Suppressor macrophage treated with lipopolysaccharide for 1 hour (primary cell): Measurements from ENCODE around the gene LYRM1.
"Not testable (repeated sequence)": the region's sequence is repeated elsewhere in the genome, so short reads cannot be mapped to it uniquely, and the experiment has no call there.

Experiments used
- DNase-seq, 3 donors: peaks; one replicate each; pipeline ENCODE4 v3.0.0-alpha.2; 2020 to 2022

LYRM1 gene

DNA sequence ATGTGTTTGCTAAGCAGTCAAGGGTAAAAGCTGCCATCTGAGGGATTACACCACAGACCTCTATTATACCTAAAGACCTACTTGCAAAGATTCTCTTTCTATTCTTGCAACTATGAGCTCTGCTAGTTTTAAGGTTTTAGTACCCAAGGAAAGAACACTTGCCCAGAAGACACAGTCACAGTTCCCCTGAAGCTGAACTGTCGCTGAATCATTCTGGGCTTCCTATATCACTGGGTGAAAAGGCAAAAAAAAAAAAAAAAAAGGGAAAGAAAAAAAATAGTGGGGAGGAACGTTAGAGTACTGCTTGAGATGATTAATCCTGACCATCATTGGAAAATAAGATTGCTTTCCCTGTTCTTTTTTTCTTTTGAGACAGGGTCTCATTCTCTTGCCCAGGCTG lies 37.9 kb downstream of the LYRM1 start:
- DNase-seq = peak; percentile 68 to 85 (median 84)

DNA sequence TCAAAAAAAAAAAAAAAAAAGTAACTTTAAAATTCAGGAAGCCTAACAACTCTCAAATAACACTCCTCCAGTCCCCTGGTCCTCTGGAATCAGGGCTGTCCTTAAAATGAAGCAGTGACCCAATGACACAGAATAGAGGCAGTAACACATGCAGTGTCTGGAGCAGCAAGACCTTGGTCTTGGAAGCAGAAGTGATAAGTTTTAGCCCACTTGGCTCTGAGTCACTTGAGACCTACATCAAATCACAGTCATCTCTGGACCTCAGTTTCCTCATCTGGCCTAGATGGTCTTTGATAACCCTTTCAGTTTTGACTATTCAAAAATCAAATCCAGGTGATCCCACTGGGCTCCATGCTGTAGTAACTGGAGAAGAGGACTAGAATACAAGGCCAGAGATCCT lies 39.0 kb downstream of the LYRM1 start:
- DNase-seq = peak; percentile 37 to 59 (median 51)

DNA sequence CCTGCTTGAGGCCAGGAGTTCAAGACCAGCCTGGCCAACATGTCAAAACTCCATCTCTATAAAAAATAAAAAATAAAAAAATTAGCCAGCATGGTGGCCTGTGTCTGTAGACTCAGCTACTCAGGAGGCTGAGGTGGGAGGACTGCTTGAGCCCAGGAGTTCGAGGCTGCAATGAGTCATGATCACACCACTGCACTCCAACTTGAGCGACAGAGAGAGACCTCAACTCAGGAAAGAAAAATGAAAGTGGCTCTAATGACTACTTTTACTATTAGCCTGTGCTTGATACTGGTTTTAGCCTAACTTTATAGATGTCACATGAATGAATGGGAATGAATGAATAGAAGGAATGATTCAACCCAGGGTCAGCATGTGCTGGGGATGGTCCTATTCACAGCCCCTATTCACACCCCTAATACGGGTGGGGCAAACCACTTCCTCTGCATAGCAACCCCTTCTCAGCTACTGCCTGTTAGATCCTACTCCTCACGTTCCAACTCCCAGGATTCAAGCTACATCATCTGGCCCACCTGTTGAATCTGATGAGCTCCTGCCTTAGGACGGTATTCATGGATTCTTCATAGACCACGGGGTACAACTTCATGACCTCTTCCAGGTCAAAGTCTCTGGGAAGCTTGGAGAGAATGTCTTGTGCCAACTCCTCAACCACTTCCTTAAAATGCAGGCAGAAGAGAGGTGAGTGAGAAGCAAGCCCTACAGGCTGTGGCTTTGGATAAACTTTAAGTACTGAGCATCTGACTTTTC lies 40.5 kb downstream of the LYRM1 start:
- peak; percentile 38 to 51 (median 49) for DNase-seq

DNA sequence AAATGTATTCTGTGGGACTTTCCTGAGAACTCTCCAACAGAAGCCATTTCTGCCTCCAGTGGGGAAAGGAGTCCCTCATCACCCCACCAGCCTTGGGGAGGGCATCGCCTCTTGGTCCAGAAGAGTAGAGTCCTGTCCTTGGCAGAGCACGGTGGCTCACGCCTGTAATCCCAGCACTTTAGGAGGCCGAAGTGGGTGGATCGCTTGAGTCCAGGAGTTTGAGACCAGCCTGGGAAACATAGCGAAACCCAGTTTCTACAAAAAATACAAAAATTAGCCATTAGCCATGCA lies 41.0 kb downstream of the LYRM1 start:
- no peak for DNase-seq

DNA sequence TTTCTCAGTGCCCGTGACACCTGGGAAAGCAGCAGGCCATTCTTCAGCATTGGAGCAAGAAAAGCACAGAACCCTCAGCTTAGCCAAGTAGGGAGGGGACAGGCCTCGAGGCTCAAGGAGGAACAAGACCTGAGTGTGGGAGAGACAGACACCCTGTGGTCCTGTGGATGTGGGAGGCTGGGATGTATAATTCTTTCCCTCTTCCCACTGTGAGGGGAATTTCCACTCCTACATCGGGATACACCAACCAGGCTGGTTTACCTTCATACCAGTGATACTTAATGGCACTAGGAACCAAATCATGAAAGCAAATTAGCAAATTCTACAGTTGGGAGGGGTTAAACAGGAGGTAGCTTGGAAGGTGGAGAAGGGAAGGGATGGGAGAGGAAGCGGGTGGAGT lies 41.7 kb downstream of the LYRM1 start:
- peak; percentile 45 to 61 (median 55) for DNase-seq

DNA sequence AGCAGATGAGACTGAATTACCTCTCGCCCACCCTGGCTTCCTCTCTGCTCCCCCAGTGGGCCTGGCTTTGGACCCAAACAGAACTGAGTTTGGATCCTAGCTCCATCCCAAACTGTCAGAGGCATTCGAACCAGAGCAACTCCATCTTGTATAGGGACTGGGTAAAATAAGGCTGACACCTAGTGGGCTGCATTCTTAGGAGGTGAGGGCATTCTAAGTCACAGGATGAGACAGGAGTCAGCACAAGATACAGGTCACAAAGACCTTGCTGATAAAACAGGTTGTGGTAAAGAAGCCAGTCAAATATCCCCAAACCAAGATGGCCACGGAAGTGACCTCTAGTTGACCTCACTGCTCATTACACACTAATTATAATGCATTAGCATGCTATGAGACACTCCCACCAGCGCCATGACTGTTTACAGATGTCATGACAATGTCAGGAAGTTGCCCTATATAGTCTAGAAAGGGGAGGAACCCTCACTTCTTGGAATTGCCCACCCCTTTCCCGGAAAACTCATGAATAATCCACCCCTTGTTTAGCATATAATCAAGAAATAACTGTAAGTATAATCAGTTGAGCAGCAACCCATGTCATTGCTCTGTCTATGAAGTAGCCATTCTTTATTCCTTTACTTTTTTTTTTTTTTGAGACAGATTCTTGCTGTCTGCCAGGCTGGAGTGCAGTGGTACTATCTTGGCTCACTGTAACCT lies 44.4 kb downstream of the LYRM1 start:
- peak; percentile 27 to 72 (median 41) for DNase-seq

DNA sequence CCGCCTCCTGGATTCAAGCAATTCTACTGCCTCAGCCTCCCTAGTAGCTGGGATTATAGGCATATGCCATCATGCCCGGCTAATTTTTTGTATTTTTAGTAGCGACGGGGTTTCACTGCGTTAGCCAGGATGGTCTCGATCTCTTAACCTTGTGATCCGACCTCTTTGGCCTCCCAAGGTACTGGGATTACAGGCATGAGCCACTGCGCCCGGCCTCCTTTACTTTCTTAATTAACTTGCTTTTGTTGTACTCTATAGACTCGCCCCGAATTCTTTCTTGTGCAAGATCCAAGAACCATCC lies 45.0 kb downstream of the LYRM1 start:
- peak in 1 of 3 donors; percentile 10 for DNase-seq

DNA sequence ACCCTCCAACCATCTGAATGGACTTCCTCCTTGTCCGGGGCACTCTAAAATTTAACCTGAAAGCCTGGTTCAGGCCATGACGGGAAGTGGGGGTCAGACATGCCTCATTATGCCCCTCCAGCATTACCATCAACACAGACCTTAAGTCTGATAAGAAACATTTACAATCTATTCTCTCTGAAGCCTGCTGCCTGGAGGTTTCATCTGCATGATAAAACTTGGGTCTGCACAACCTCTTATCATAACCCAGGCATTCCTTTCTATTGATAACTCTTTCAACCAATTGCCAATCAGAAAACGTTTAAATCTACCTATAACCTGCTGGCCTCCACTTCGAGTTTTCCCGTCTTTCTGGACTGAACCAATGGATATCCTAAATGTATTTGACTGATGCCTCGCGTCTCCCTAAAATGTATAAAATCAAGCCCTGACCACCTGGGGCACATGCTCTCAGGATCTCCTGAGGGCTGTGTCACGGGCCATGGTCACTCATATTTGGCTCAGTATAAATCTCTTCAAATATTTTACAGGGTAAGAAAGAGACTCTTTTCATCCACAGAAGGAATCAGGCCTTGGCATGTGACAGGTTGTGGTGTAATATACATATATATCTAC lies 45.6 kb downstream of the LYRM1 start:
- peak in 1 of 3 donors; percentile 14 for DNase-seq

DNA sequence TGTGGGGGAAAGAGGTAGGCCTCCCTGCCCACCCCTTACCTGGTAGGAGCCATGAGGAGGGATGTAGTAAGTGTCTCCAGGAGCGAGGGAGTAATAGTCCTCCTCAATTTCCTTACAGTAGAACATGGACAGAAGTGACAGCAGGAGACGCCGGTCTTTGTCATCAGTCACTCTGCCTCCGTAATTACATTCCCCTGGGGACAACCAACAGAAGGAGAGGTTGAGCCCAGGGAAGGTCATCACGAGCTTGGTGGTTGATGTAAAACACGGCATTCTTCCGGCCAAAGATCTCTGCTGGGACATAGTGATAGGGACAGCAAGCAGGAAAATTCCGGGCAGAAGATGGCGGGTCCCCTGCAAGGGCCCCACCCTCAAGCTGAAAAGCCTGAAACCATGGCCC lies 47.9 kb downstream of the LYRM1 start:
- no peak for DNase-seq

DNA sequence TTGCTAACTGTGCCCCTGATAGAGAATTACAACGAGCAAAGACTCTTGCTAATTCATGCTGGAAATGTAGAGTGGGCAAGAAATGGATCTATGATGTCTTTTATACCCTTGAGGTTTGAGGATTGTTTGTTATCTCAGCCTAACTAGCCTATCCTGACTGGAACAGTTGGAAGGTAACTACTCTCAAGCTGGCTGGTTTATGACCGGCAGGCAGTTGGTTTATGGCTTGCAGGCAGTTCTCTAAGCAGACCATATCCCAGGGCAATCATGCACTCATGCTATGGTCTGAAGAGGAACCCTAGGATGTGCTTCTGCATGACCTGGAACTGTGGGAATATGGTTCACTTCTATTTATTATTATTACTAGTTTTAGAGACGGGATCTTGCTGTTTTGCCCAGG lies 49.1 kb downstream of the LYRM1 start:
- no peak for DNase-seq

DNA sequence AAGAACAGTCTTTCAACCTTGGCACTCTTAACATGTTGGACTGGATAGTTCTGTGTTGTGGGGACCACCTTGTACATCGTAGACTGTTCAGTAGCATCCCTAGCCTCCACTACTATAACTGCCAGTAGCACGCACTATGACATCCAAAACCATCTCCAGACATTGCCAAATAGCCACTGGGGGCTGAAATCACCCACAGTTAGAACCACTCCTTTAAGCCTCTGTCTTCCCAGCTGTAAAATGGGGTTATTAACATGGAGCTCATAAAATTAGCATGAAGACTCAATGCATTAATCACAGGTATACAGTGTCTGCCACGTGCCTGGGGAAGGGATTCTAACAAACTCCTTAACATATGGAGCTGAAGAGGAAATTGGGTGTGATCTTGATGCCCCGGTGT lies 49.7 kb downstream of the LYRM1 start:
- DNase-seq = no peak

DNA sequence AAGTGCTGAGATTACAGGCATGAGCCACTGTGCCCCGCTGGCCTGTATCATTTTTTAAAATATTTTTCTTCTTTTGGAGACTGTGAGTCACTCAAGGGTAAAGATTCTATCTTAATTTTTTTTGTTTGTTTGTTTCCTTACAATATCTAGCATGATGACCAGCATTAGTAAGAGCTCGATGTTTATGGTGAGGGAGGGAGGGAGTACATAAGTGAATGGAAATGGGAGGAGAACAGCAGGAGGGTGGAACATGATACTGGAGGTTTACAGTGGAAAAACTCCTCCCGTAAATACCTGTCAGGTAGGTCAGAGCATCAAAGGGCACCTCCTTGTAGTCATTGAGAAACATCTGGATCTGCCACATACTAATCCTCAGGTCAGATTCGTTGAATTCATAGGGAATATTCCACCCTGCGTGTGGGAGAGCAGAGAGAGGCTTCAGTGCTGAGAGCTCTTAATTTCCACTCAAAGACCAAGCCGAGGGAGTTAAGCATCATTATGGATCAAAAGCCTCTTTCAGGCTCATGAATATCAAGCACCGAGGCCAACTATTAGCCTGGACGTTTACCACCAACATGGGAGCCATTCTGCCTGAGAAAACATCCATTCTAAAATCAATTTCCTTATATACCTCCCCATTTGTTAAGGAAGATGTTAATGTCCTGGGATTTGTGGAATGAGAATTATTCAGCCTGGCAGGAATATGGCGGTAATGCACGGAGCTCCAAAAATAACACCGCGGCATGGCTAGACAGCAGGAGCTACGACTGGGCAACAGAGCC lies 51.8 kb downstream of the LYRM1 start:
- no peak for DNase-seq

DNA sequence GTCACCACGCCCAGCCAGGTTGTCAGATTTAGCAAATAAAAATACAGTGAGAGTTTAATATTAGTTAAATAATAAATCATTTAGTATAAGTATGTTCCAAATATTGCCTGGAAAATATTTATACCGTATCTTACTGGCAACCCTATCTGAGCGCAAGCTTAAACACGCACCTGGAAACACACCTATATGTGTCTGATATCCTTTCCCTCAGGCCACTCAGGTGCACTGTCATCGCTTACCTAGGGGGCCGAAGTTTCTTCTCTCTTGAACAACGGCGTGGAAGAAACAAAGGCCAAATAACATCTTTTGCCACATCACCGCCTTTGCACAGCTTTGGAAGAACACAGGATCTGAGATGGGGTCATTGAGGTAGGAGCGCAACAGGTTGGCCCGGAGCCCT lies 54.0 kb downstream of the LYRM1 start:
- DNase-seq = no peak

DNA sequence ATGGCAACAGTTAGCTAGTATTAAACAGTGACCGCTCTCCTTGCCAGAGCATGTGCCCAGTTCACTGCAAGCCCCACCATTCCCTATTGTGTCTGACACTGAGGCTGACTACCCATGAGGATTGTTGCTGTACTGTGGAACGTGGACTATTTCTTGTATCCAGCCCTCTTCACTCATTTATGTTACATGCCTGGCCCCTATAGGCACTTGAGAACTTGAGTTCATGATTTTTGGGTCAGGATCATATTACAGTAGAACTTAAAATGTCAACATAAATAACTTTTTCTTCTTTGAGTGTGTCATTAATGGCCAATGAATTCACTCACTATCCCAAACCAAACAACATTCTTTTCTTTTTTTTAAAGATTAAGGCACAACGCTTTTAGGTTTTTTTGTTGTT lies 55.7 kb downstream of the LYRM1 start:
- peak in 2 of 3 donors; percentile 9 to 21 for DNase-seq

DNA sequence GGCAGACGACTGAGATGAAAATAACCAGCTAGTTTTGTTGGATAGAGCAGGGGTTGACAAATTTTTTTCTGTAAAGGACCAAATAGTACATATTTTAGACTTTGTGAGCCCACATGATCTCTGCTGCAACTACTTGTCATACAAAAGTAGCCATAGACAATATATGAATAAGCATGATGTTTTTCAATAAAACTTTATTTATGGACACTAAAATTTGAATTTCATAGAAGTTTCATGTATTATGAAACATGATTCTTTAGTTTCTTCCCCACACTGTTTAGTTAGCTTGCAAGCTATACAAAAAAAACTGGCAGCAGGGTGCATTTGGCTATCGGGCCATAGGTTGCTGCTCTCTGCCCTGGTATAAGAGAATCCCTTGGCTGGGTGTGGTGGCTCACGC lies 56.6 kb downstream of the LYRM1 start:
- no peak for DNase-seq

DNA sequence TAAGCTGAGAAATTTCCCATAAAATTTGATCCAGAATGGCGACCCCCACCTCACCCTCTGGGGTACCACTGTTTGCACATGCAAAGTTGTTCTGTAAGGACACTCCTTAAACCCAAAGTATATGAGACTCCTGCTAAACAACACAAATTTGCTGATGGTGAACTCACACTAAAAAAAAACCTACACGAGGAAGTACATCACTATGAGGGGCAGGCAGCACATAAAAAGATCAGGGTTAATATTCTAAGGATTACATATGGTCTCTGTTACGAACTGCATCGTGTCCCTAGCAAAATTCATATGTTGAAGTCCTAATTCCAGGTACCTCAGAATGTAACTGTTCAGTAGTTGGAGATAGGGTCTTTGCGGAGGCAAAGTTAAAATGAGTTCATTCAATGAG lies 60.3 kb downstream of the LYRM1 start:
- DNase-seq = no peak

DNA sequence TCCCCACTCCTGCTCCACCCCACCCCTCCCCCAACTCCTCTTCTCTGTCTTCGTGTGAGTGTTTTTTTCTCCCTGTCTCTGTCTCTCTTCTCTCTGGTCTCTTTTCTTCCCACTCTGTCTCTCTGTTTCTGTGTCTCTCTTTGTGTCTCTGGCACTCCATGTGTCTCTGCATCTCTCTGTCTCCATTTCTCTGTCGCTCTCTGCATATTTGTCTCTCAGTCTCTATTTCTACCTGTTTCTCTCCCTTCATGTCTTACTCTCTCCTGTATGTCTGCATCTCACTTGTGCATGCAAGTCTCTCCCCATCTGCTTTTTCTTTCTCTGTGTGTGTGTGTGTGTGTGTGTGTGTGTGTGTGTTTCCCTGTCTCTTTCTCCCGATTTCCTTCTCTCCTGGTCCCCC lies 68.2 kb downstream of the LYRM1 start:
- DNase-seq = no peak

DNA sequence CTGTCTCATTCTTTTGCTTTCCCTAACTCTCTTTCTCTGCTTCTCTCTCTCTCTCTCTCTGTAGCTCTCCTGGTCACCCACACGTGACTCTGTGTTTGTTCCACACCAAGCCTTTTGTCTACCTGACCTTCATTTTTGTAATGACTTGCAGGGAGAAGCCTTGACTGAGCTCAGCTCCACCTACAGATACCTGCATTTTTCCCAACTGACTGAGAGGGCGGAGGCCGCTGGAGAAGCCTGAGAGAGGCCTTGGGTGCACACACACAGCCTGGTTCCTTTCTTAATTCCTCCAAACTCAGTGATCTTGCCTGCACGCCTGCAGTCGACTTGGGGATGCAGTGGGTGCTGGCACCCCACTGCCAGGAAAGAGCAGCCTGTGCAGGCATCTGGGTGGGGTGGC lies 68.8 kb downstream of the LYRM1 start:
- no peak for DNase-seq

DNA sequence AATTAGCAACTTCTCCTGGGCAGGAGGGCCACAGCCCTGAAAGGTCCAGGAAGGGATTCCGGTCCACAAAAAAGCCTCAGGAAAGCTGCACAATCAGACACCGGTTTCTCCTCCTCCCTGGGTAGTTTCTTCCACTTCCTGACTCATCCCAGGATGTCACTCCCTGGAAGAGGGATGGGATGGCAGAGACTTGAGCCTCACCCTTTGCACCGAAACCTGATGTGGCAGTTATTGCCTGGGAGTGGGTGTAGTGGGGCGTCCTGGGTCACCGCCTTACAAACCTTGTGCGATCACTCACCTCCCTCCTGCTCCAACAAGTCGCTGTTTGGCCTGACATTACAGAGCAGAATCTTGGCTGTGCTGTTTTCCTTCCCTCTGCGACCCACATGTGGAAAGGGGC lies 70.8 kb downstream of the LYRM1 start:
- no peak for DNase-seq

DNA sequence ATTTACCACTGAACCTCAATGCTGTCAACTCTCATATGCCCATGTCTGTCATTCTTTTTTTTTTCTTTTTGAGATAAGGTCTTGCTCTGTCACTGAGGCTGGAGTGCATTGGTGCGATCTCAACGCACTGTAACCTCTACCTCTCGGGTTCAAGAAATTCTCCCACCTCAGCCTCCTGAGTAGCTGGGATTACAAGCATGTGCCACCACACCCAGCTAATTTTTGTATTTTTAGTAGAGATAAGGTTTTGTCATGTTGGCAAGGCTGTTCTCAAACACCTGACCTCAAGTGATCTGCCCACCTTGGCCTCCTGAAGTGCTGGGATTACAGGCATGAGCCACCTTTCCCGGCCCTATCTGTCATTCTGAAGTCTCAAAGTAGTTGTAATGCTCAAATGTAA lies 72.6 kb downstream of the LYRM1 start:
- not testable (repeated sequence) for DNase-seq
